D341Med (cell line): ENCODE data around the gene AMT.
A peak's percentile ranks its signal among the peaks of the same experiment; 100 is the strongest.
"Not testable (repeated sequence)": the region's sequence is repeated elsewhere in the genome, so short reads cannot be mapped to it uniquely, and the experiment has no call there.

ENCODE experiments used
- DNase-seq: peaks from one replicate; pipeline ENCODE4 v3.0.0; 2012; ENCODE audit warnings: low spot score

Gene AMT

GRCh38 chr3:49424816-49425215 is 2.5 kb upstream of the AMT start:
- no peak for DNase-seq

- peak; percentile 22 for DNase-seq
Observed at GRCh38 chr3:49421890-49422378, 339 bp downstream of the AMT start.

- DNase-seq = peak; percentile 14
Observed at GRCh38 chr3:49417516-49418120, 4.7 kb downstream of the AMT start.

- no peak for DNase-seq
Observed at GRCh38 chr3:49416867-49417266, 5.4 kb downstream of the AMT start.

- no peak for DNase-seq
Observed at GRCh38 chr3:49415931-49416601, 6.2 kb downstream of the AMT start.

GRCh38 chr3:49414753-49415152 is 7.5 kb downstream of the AMT start:
- no peak for DNase-seq

GRCh38 chr3:49413338-49413734 is 8.9 kb downstream of the AMT start:
- no peak for DNase-seq

GRCh38 chr3:49412632-49413337 is 9.5 kb downstream of the AMT start:
- no peak for DNase-seq

GRCh38 chr3:49411968-49412631 is 10.2 kb downstream of the AMT start, which contains the start of the genes RHOA and TCTA:
TSS of gene RHOA (minus strand) at chr3:49411976. CDS start at chr3:49375589, 36,387 bp downstream.
TSS of gene TCTA (plus strand) at chr3:49412423. CDS start at chr3:49412427, 4 bp downstream.
- peak; percentile 99 for DNase-seq

GRCh38 chr3:49411535-49411967 is 10.7 kb downstream of the AMT start:
- DNase-seq = peak; percentile 63

GRCh38 chr3:49410846-49411534 is 11.3 kb downstream of the AMT start:
- no peak for DNase-seq

- no peak for DNase-seq
Observed at GRCh38 chr3:49410066-49410845, 12.0 kb downstream of the AMT start.

- no peak for DNase-seq
Observed at GRCh38 chr3:49406571-49407565, 15.4 kb downstream of the AMT start.

GRCh38 chr3:49405570-49405969 is 16.7 kb downstream of the AMT start:
- DNase-seq = not testable (repeated sequence)

GRCh38 chr3:49403891-49404290 is 18.4 kb downstream of the AMT start:
- no peak for DNase-seq

- no peak for DNase-seq
Observed at GRCh38 chr3:49401766-49402165, 20.5 kb downstream of the AMT start.

GRCh38 chr3:49399461-49399860 is 22.8 kb downstream of the AMT start:
- no peak for DNase-seq

GRCh38 chr3:49397470-49397869 is 24.8 kb downstream of the AMT start:
- DNase-seq = peak; percentile 77

- not testable (repeated sequence) for DNase-seq
Observed at GRCh38 chr3:49391310-49391709, 31.0 kb downstream of the AMT start.

- no peak for DNase-seq
Observed at GRCh38 chr3:49389297-49389696, 33.0 kb downstream of the AMT start.
